Panc1 (cell line): Measurements from ENCODE around the gene SLIT3.

ENCODE experiments used
- POLR2AphosphoS5 ChIP-seq: IDR thresholded peaks from 2 replicates; pipeline ENCODE4 v1.6.1; 2012; ENCODE audit warnings: mild to moderate bottlenecking, low read depth, low read length, moderate library complexity
- REST ChIP-seq, 2 experiments: IDR thresholded peaks; 2 replicates each; pipeline ENCODE4 v1.6.1; 2011 to 2012; ENCODE audit warnings: low read depth in 2 of 2, control low read depth in 1 of 2, low read length in 1 of 2, mild to moderate bottlenecking in 1 of 2, moderate library complexity in 1 of 2; ENCODE audit not compliant: insufficient read depth in 1 of 2
- SIN3A ChIP-seq: IDR thresholded peaks from 2 replicates; pipeline ENCODE4 v1.6.1; 2012; ENCODE audit warnings: low read depth, mild to moderate bottlenecking, low read length, moderate library complexity, borderline replicate concordance; ENCODE audit not compliant: insufficient read depth
- TF ChIP-seq, protein P1 (sequence below): fragments of 450-650 bp; IDR thresholded peaks from 2 replicates; pipeline ENCODE4 v1.5.1; 2017; ENCODE audit warnings: mild to moderate bottlenecking

DNA sequence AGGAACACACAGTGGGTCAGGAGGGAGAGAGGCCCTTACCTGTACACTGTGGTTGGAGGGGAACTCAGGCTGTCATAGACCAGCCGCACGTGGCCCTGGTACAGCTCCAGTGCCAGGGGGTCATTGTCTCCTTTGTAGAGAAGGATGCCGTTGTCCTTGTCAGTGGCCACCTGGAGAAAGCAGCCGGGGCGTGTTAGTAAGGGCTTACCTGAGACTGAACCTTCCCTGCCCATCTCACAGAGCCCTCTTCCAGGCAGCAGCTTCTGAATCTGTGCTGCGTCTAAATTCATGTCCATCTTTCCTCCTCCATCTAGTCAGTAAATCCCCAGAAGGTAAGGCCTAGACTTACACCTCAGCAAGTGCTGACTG is 617.0 kb downstream of the SLIT3 start:
- TF ChIP-seq, protein P1, sequence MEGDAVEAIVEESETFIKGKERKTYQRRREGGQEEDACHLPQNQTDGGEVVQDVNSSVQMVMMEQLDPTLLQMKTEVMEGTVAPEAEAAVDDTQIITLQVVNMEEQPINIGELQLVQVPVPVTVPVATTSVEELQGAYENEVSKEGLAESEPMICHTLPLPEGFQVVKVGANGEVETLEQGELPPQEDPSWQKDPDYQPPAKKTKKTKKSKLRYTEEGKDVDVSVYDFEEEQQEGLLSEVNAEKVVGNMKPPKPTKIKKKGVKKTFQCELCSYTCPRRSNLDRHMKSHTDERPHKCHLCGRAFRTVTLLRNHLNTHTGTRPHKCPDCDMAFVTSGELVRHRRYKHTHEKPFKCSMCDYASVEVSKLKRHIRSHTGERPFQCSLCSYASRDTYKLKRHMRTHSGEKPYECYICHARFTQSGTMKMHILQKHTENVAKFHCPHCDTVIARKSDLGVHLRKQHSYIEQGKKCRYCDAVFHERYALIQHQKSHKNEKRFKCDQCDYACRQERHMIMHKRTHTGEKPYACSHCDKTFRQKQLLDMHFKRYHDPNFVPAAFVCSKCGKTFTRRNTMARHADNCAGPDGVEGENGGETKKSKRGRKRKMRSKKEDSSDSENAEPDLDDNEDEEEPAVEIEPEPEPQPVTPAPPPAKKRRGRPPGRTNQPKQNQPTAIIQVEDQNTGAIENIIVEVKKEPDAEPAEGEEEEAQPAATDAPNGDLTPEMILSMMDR, result no peak
- TF ChIP-seq POLR2AphosphoS5 (no peak), REST (IDR thresholded peaks at IDR 0.05; ENCODE audit: insufficient read depth in 1 of 2, low read depth in 2 of 2, low read length in 1 of 2) (no peak), SIN3A (no peak)
